Stomach (tissue), 9 donors: ENCODE measurements around the gene TMEM40. TPM values are rescaled to one million over a fixed set of nuclear protein-coding genes. Genes with fewer than 3 reads are reported as not detected.
"Not testable (repeated sequence)": the region's sequence is repeated elsewhere in the genome, so short reads cannot be mapped to it uniquely, and the experiment has no call there.

Experiments
- DNase-seq, 2 donors: peaks; one replicate each; pipeline versions ENCODE4 v3.0.0 to v3.0.0-alpha.2; 2013 to 2019
- H3K27ac ChIP-seq, 5 donors: fragments of 200-600 bp in 4 of 5; sonication (generic) in 4 of 5; one replicate each; pipeline ENCODE4 v1.5.1; 2013 to 2019; ENCODE audit warnings: mild to moderate bottlenecking in 1 of 5, moderate library complexity in 1 of 5
- H3K27me3 ChIP-seq, 3 donors: fragments of 200-600 bp; sonication (generic); one replicate each; pipeline ENCODE4 v1.5.1; 2017 to 2019; ENCODE audit warnings: mixed run types in 1 of 3
- H3K36me3 ChIP-seq, 4 donors: fragments of 200-600 bp; sonication (generic); 1 replicate in 3 of 4; 2 replicates in 1 of 4; pipeline ENCODE4 v1.5.1; 2016 to 2019
- H3K4me1 ChIP-seq, 4 donors: fragments of 200-600 bp; sonication (generic); one replicate each; pipeline ENCODE4 v1.5.1; 2016 to 2019
- H3K4me3 ChIP-seq, 4 donors: fragments of 200-600 bp; sonication (generic) in 3 of 4; one replicate each; pipeline ENCODE4 v1.5.1; 2016 to 2019; ENCODE audit warnings: mild to moderate bottlenecking in 1 of 4
- H3K9me3 ChIP-seq, 4 donors: fragments of 200-600 bp; sonication (generic); one replicate each; pipeline ENCODE4 v1.5.1; 2016 to 2019
- EP300 ChIP-seq: sonication (generic); formaldehyde crosslinking; IDR thresholded peaks from one replicate; pipeline ENCODE4 v1.6.1; 2017; ENCODE audit warnings: antibody characterized with exemption
- POLR2A ChIP-seq, 4 donors: fragments of 450-650 bp; IDR thresholded peaks; one replicate each; pipeline ENCODE4 v1.6.1; 2016; ENCODE audit warnings: antibody characterized with exemption in 4 of 4, control low read depth in 2 of 4, mild to moderate bottlenecking in 1 of 4, moderate library complexity in 1 of 4
- POLR2AphosphoS5 ChIP-seq, 3 donors: sonication (generic); formaldehyde crosslinking; IDR thresholded peaks; one replicate each; pipeline ENCODE4 v1.6.1; 2016; ENCODE audit warnings: antibody characterized with exemption in 3 of 3
- WGBS, 5 donors: extraction: QIAGEN DNeasy Blood & Tissue Kit in 3 of 5; methylation state at CpG; one replicate each; pipeline versions ENCODE4 v1.1.5 to v1.1.7; 2013 to 2018; 5-methylcytosine and 5-hydroxymethylcytosine counted together
- intact Hi-C: fragments of 100-400 bp; cut with DNase I; formaldehyde crosslinking; loops from one replicate; pipeline ENCODE4 v1.15.1; 2023; ENCODE audit warnings: low total_unique reads
- polyA plus RNA-seq, 3 donors: library from polyadenylated mRNA; stranded (reverse); fragments of 200-250 nt; gene quantifications; one replicate each; pipeline ENCODE4 v1.2.3, GENCODE V29; 2013
- total RNA-seq, 5 donors: library from RNA; depleted of rRNA; stranded (reverse); fragments of >200 nt; gene quantifications; one replicate each; pipeline versions ENCODE4 v1.1.0 to v1.2.3, GENCODE V29; 2014 to 2016
- TF ChIP-seq, protein P1 (sequence below), 7 experiments: fragments of 450-650 bp in 4 of 7; fragments of 200-600 bp in 3 of 7; sonication (generic) in 3 of 7; IDR thresholded peaks; one replicate each; pipeline ENCODE4 v1.5.1; 2016 to 2019; ENCODE audit warnings: antibody characterized with exemption in 7 of 7, control low read depth in 2 of 7, mild to moderate bottlenecking in 1 of 7
- donor health status: healthy with polysubstance abuse.
- donor health status: Bipolar disorder and iron deficiency.
- donor health status: healthy.

The TMEM40 gene
- total and polyA plus RNA-seq, 8 donors: 141 TPM; not detected in 7

DNA sequence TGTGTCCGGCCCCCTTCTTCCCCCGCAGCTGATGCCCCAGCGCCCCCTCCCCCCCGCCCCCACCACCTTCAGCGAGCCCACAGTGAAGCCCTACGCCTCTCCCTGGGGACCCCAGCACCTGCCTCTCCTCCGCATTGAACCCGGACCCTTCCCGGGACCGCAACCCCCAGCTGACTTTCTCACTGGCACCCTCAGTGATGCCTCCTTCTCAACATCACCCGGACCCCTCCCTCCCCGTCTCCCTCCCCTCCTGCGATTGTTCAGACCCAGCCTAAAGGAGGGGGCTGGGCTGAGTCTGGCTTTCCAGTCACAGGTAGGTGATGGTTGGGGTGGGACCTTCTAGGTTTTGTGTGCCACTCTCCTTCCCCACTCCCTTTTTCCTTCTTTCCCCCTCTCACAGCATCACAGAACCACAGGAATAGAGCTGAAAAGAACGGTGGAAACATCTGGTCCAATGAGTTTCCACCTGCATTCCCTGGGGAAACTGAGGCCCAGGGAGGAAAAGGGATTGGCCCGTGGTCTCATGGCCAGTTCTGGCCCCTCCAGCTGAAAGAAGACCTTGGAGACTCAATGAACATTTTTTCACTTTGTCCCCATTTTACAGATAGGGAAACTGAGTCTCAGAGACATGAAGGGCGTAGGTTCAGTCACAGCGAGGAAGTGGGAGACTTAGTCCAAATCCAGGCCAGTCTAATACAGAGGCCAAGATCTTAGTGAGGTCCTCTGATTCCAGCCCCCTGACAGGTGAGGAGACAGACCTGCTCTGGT is 38.2 kb upstream of the TMEM40 start:
- Histone ChIP-seq H3K36me3 (no peaks in the 10 kb centered on the region), H3K9me3 (no peaks in the 10 kb centered on the region), H3K4me3 (peak overlapping the region; percentile 60 to 66 (median 63)), H3K27ac (peak overlapping the region in 4 of 5 donors; percentile 69 to 91 (median 82)), H3K27me3 (peaks cover 0 to 7% (median 3%) of the 10 kb centered on the region in 3 donors), H3K4me1 (peaks cover 5 to 25% (median 17%) of the 10 kb centered on the region in 4 donors)
- no peak for TF ChIP-seq EP300
- no peak for TF ChIP-seq POLR2A (IDR thresholded peaks at IDR 0.05)
- TF ChIP-seq POLR2AphosphoS5 (IDR thresholded peaks at IDR 0.05): no peak
- TF ChIP-seq, protein P1, sequence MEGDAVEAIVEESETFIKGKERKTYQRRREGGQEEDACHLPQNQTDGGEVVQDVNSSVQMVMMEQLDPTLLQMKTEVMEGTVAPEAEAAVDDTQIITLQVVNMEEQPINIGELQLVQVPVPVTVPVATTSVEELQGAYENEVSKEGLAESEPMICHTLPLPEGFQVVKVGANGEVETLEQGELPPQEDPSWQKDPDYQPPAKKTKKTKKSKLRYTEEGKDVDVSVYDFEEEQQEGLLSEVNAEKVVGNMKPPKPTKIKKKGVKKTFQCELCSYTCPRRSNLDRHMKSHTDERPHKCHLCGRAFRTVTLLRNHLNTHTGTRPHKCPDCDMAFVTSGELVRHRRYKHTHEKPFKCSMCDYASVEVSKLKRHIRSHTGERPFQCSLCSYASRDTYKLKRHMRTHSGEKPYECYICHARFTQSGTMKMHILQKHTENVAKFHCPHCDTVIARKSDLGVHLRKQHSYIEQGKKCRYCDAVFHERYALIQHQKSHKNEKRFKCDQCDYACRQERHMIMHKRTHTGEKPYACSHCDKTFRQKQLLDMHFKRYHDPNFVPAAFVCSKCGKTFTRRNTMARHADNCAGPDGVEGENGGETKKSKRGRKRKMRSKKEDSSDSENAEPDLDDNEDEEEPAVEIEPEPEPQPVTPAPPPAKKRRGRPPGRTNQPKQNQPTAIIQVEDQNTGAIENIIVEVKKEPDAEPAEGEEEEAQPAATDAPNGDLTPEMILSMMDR (IDR thresholded peaks at IDR 0.05): no peak
- DNase-seq: no peak
- 45 to 63% (median 57%) methylated on average over 12 to 17 of the region's 17 CpGs for WGBS, 5 donors
- intact Hi-C loops: no loop called here

DNA sequence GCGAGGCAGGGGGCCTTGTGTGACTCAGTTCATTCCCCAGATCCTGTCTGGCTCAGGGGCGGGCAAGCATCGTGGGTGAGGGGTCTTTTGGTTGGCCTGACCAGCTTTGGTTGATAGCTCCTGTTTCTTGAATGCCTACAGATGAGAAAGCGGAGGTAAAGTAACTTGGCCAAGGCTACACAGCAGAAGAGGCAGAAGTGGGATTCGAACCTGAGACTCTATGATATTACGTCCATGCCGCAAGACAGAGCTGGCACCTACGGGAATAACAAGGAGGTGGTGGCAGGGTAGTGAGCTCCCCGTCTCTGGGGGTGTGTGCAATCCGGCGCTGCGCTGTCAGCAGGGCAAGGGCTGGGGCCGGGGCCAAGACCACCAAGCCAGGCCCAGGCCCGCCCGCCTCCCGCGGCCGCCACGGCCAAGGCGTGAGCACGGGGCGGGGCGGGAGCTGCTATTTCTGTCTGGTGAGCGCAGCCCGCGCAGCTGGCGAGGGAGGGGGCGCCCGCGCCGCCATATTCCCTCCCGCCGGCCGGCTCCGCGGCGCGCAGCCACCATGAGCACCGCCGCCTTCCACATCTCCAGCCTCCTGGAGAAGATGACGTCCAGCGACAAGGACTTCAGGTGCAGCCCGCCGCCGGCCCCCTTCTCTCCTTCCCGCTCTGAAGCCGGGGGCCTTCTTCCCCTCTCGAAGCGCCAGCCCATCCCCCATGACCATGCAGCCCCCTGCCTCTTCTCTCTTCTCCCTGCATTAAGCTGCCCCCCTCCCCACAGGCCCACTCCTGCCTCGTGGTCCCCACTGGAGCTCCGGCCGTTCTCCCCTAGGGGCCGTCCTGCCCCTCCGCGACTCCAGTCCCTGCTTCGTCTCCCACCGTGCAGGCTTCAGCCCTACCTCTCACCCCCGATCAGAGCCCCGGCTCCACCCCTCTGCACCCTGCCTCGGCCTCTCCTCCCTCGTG is 37.4 kb upstream of the TMEM40 start, which contains the start of gene CAND2:
Gene CAND2 (plus strand): TSS at position 510 of the 953 bp plus-strand sequence. CDS start 41 bp downstream, at position 551.
- H3K27me3 ChIP-seq: peaks cover 0 to 7% (median 3%) of the 10 kb centered on the region in 3 donors
- peaks cover 5 to 25% (median 17%) of the 10 kb centered on the region in 4 donors for H3K4me1 ChIP-seq
- intact Hi-C loops: no loop called here
- 8 to 15% (median 10%) methylated on average over 37 to 61 of the region's 61 CpGs for WGBS, 5 donors
- TF ChIP-seq POLR2A (IDR thresholded peaks at IDR 0.05): no peak
- no peaks in the 10 kb centered on the region for H3K9me3 ChIP-seq
- peak within 1 kb of the TSS; percentile 50 to 91 (median 79) for H3K27ac ChIP-seq
- peak; percentile 55 to 93 for DNase-seq
- H3K4me3 ChIP-seq: peak within 1 kb of the TSS; percentile 60 to 66 (median 63)
- H3K36me3 ChIP-seq: no peaks in the 10 kb centered on the region

DNA sequence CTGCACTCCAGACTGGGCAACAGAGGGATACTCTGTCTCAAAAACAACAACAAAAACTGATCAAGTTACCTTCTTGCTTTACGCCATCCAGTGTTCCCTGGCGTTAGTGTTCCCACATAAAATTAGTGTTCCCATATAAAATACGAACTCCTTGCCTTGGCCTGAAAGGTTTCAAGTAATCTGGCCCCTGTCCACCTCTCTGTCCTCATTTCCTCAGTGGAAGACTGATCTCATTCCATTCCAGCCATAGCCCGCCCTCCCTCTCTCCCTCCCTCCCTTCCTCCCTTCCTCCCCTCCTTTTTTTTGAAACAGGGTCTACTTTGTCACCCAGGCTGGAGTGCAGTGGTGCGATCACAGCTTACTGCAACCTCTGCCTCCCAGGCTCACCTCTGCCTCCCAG is 34.6 kb upstream of the TMEM40 start:
- no peak overlapping the region for H3K4me3 ChIP-seq
- no peaks in the 10 kb centered on the region for H3K36me3 ChIP-seq
- peaks cover 5 to 25% (median 17%) of the 10 kb centered on the region in 4 donors for H3K4me1 ChIP-seq
- H3K9me3 ChIP-seq: no peaks in the 10 kb centered on the region
- H3K27me3 ChIP-seq: peaks cover 0 to 7% (median 3%) of the 10 kb centered on the region in 3 donors
- no peak for DNase-seq
- H3K27ac ChIP-seq: no peak overlapping the region
- intact Hi-C loops: no loop called here
- TF ChIP-seq POLR2A (IDR thresholded peaks at IDR 0.05) (no peak), EP300 (no peak), POLR2AphosphoS5 (IDR thresholded peaks at IDR 0.05) (no peak)
- TF ChIP-seq, protein P1 (IDR thresholded peaks at IDR 0.05): no peak
- 78 to 93% (median 87%) methylated on average over 5 of the region's 5 CpGs for WGBS, 5 donors

DNA sequence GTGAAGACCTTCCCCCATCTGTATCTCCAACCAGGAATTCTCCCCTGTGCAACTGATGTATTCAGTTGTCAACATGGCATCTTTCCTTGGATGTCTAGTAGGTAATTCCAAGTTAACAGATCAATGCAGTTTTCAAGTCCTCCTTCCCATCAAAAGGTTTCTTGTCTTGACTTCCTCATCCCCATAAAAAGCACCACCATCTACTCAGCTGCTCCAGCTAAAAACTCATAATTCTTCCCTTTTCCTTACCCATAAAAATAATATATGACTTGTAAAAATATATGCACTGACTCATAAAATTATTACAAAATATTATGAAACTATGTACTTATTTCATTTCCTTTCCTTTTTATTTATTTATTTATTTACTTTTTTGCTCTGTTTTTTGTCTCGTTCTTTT is 32.4 kb upstream of the TMEM40 start:
- no peak overlapping the region for H3K4me3 ChIP-seq
- DNase-seq: no peak
- intact Hi-C loops: no loop called here
- no peaks in the 10 kb centered on the region for H3K9me3 ChIP-seq
- H3K4me1 ChIP-seq: peaks cover 0 to 7% (median 5%) of the 10 kb centered on the region in 4 donors
- WGBS, 5 donors: 74 to 96% (median 86%) methylated on average over 1 of the region's 1 CpG
- no peaks in the 10 kb centered on the region for H3K36me3 ChIP-seq
- H3K27ac ChIP-seq: no peak overlapping the region
- H3K27me3 ChIP-seq: peaks cover 0 to 3% (median 2%) of the 10 kb centered on the region in 3 donors
- TF ChIP-seq POLR2A (IDR thresholded peaks at IDR 0.05) (no peak), EP300 (no peak), POLR2AphosphoS5 (IDR thresholded peaks at IDR 0.05) (no peak)
- TF ChIP-seq, protein P1 (IDR thresholded peaks at IDR 0.05): no peak

GRCh38 chr3:12787967-12788690 is 29.1 kb upstream of the TMEM40 start:
- H3K36me3 ChIP-seq, H3K9me3 ChIP-seq, intact Hi-C loops, H3K4me3 ChIP-seq, H3K4me1 ChIP-seq, H3K27ac ChIP-seq, H3K27me3 ChIP-seq, DNase-seq: not testable (repeated sequence)
- 88 to 91% (median 88%) methylated on average over 18 to 23 of the region's 23 CpGs for WGBS, 5 donors
